ENCODE measurements around the gene MON2.
"Not testable (repeated sequence)": the region's sequence is repeated elsewhere in the genome, so short reads cannot be mapped to it uniquely, and the experiment has no call there.

The MON2 gene

DNA sequence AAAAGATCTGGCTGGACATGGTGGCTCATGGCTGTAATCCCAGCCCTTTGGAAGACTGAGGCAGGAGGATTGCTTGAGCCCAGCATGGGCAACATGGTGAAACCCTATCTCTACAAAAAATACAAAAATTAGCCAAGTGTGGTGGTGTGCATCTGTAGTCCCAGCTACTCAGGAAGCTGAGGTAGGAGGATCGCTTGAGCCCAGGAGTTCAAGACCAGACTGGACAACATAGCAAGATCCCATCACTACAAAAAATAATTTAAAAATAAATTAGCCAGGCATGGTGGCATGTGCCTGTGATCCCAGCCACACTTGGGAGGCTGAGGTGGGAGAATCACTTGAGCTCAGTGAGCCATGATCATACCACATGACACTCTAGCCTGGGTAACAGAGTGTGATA lies 92.7 kb downstream of the MON2 start:
- not testable (repeated sequence) for DNase-seq (ENCODE audit: low read depth)

DNA sequence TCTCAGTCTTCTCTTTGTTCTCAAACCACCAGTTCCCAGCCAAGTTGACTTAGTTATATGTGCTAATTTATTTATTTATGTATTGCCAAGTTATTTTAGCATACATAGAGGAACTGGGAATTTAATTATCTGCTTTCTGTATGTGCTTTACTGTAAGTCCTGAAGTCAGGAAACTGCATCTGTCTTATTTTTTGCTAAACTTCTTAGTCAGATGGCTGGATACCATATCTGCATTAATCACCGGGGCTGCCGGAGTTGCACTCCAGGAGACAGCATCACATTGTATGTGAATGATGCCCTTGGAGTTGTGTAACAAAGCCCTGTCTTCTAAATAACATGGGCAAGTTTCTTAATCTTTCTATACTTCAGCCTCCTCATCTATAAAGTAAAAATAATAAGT lies 96.2 kb downstream of the MON2 start:
- no peak for DNase-seq (ENCODE audit: low read depth)

DNA sequence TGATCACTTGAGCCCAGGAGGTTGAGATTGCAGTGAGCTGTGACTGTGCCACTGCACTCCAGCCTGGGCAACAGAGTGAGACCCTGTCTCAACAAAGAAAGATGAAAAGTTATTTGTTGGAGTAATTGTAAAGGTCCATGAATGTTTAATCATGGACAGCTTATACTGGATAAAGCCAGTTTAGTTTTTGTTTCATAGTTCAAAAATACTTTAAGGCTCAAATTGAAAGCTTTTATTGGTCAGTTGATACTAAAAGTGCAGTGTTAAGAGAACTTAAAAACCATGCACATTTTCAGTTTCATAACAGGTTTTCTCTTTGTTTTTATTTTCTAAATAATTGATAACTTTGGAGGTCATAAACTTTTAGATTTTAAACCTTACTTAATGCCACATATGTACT lies 108.4 kb downstream of the MON2 start:
- DNase-seq (ENCODE audit: low read depth): no peak

DNA sequence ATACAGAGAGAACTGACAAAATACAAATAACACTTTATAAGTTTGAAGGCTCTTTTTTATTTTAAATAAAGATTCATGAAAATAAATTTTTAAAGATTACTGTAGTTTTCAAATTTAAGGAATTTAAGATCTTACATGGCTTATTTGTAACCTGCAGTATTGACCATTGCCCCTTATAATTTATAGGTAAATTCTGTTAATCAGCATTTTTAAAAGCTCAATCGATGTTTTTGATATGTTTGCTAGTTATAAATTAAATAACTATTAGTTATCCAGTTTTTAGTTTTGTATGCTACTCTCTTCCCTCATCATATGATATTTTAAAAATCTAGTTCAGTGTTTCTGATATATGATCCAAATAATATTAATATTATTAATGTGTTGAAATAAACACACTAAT lies 109.9 kb downstream of the MON2 start:
- no peak for DNase-seq (ENCODE audit: low read depth)

DNA sequence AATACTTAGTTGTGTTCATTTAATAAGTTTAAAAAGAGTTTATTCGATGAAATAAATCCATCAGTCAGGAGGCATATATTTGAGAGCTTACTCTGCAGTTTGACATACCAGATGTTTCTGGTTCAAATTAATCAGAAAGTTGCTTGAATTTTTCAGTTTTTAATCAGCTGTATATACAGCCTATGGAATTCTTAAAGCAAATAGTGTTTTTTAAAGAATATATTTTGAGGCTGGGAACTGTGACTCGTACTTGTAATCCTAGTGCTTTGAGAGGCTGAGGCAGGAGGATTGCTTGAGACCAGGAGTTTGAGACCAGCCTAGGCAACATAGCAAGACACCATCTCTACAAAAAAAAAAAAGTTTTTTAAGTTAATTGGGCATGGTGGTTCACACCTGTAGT lies 112.1 kb downstream of the MON2 start:
- DNase-seq (ENCODE audit: low read depth): no peak

DNA sequence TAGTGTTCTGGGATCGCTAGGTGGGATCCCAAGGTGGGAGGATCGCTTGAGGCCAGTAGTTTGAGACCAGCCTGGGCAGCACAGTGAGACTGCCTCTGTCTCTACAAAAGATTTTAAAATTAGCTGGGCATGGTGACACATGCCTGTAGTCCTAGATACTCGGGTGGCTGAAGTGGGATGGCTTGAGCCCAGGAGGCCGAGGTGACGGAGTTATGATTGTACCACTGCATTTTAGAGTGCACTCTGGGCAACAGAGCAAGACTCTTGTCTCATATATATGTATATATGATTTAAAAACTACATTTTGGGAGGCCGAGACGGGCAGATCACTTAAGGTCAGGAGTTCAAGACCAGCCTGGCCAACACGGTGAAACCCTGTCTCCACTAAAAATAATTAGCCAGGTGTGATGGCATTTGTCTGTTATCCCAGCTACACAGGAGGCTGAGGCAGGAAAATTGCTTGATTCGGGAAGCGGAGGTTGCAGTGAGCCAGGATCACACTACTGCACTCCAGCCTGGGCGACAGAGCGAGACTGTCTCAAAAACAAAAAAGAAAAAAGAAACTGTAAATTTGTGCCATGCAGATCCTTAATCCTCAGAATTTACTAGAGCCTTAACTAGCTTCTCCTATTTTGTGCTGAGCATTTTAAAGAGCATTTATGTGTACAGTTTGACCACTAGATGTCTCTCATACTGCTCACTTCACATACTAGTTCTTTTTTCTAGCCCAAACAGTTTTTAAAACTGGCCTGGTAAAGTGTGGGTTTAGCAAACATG lies 114.8 kb downstream of the MON2 start:
- DNase-seq (ENCODE audit: low read depth): no peak

DNA sequence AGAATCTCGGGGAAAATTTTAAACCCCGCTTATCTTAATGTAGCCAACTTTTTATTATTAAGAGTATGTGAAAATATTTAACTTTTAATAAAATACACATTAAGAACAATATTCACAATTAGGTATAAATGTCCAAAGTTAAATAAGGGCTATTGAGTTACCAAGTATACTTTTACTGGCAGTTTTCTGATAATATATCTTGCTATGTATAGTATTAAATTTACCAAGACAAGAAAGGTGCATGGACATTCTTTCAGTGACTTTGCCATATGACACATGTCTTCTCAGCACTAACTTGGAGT lies 115.4 kb downstream of the MON2 start:
- DNase-seq (ENCODE audit: low read depth): no peak

DNA sequence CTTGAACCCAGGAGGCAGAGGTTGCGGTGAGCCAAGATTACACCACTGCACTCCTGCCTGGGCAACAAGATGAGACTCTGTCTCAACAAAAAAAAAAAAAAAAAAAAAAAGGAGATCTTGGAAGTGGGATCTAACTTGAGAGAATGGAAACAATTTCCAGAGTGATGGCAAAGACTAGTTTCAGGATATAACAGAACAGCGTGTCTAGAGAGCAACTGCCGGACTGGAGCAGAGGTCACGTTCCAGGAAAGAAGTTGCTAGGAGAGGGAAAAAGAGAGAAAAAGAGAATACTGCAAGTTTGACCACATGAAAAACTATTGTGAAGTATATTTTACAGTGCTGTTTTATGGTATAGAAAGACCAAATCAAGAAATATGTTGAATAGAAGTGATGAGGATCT lies 118.0 kb downstream of the MON2 start:
- DNase-seq (ENCODE audit: low read depth): no peak

DNA sequence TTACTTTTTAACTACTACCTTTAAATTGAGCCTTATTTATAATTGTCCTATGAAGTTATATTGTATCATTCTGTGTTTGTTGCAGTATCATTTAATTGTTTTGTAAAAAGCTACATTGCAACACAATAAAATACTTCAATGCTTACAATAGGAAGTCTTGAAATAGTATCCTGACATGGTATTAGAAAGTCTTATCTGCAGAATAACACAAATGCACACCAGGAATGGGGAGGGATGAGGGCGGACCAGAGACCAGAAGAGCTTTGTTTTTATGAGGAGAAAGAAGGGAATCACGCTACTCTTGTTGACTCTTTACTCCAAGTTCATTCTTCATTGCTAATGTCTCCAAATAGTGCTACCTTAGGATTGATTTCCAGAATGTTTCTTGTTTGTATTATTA lies 120.2 kb downstream of the MON2 start:
- DNase-seq (ENCODE audit: low read depth): no peak

DNA sequence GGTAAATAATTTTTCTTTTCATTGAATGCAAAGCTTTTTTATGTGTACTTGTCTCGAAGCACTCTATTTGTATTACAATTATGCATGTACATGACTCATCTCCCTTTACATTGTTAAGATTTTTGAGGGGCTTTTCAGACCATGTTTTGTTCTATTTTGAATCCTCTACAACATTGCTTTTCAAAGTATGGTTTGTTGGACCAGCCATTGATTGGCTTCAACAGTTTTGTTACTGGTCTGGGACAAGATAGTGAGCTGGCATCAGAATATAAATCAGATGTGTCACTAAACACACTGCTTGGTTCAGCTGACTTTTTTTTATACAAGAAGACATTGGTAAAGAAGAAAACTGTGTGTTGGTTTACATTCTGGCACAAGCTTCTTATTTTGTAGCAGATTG lies 122.3 kb downstream of the MON2 start:
- DNase-seq (ENCODE audit: low read depth): no peak

DNA sequence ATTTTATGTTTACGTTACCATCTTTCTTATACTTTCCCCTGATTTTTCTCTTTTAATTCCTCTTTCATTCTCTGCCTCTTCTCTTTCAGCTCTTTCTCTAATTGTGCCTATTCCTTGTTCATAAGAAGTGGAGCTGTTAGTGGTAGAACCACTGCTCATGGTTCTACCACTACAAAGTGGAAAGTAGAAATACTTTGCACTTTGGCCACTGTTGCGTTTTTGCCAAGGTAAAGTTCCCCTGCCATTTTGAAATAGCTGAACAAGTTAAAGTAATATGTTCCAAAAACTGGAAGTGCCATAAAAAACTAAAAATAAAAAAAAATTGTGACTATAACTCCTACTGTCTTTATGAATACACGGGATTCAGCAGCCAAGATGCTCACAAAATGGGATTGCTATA lies 130.6 kb downstream of the MON2 start:
- DNase-seq (ENCODE audit: low read depth): no peak

DNA sequence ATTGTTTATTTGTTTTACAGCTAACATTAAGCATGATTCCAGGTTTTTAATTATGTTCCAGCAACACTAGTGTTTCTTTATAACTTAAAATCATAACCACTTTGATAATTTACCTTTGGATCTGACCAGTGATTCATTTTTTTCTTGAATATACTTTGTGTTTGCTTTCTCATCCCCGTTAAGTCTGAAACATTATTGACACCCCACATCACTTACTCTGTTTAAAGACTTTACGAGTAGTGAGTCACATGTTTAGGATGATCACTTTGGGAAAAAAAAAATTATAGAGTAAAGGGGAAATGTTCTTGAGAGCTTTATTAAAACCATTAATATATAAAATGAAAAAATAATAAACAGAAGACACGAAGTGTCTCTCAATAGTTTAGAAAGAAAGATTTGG lies 132.2 kb downstream of the MON2 start:
- no peak for DNase-seq (ENCODE audit: low read depth)

DNA sequence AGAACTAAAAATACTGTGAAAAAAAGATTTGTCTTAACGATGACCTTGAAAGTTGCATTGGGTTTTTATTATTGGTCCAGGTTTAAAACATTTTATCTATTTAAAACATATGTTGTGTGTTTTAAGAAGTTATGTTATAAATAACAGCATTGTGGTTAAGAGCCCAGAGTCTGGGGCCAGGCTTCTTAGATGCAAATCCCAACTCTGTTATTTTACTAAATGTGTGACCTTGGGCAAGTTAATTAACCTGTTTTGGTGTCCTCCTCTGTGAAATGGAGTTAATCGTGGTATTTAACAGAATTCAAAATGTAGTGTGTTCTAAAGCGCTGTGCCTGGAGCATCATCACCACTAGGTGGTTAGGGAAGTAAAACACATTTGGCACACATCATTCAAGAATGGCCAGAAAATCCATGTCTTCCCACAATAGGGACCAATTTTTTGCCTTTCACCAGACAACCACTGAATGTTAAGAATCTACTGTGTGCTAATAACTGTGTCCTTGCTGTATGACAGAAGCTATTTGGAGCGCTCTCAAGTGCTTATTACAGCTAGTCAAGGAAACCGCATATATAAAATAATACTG lies 133.3 kb downstream of the MON2 start:
- no peak for DNase-seq (ENCODE audit: low read depth)

DNA sequence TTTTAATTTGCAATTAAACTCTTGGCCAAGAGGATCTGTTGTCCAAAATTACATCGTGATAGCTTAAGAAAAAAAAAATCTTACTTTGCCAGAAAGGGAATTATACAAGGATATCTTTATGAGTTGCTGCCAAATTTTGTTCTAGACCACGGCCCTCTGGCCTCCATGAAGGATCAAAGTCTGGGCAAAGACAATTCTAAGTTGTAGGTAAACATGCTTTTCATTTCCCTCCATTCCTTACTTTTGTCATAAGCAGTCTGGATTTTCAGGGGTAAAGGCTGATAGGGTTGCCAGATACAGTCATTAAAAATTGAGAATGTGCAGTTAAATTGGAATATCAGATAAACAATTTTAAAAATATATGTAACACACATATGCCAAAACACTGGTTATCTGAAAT lies 135.1 kb downstream of the MON2 start:
- DNase-seq (ENCODE audit: low read depth): no peak

DNA sequence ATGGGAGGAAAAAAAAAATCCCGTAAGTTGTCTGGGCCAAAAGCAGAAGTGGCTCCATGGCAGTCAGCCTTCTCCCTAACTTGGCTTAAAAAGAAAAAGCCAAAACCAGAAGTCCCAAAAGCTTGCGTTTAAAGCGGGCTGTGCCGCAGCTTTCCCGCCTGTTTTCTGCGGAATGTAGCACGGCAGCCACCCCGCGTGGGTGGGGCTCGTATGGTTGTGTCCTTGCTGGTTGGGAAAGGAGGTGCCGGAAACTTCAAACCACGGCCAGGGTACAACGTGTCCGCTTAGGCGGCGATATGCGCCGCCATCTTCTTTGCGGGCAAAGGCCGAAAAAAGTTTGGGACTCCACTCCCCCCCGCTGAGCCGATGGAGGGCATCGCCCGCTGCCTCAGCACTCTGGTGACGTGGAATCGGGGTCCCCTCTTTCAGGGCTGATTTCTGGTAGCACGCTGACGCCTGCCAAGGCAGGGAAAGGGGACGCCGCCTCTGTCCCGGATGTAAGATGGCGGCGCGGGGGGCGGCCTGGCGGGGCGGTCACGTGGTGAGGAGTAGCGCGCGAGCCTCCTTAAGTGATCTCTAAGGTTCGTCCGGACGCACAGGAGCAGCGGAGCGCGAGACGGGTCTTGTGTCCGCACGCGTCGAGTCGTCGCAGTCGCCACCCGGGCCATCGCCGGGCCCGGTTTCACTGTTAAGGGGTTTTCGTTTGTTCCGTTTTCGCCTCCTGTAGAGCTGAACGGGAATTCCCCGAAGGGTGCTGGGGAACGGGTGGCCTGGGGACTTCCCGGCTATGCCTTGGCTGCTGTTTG lies 135.8 kb downstream of the MON2 start:
- DNase-seq (ENCODE audit: low read depth): peak; percentile 77

DNA sequence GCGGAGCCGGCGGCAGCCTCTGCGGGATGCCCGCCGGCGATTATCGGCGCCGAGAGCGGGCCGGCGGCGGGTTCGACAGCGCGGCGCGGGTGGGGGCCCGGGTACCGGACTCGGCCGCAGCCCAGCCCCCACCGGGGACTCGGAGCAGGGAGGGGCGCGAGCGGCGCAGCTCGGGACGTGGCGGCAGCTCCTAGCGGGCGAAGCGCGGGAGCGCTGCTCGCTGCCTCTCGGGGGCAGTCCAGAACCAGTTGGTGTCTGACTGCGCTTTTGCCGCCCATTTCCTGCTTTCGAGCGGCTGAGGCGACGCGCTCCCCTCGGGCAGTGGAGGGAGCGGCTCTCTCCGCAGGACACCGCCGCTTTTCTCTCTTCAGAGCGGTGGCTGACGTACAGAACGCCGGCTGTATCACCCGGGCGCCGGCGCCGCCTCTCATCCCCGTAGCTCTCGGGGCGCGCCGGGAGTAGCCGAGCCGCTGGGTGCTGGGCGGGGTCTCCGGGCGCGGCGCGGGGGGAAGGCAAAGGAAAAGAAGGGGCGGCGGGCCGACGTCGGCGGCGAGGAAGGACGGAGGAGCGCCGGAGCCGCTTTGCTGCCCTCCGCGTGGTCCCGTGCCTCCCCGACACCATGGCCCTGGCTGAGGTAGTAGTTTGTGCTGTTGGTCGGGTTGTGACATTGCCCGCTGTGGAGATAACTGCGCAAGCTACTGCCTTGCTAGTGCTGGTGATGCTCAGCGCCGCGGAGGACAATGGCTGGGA lies 136.6 kb downstream of the MON2 start:
- DNase-seq (ENCODE audit: low read depth): peak; percentile 53

DNA sequence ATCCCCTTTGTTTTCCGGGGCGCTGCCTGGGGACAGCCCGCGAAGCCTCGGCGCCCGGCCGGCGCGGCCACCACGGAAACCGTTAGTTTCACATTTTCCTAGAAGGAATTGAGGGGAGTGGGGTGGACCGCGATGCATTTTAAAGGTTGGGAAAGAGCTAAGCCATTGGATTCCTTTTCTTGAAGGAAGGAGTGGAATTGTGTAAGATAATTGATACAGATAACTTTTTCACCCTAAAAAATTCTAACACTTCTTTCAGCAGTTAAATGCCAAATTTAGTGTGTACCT lies 137.1 kb downstream of the MON2 start:
- DNase-seq (ENCODE audit: low read depth): no peak

DNA sequence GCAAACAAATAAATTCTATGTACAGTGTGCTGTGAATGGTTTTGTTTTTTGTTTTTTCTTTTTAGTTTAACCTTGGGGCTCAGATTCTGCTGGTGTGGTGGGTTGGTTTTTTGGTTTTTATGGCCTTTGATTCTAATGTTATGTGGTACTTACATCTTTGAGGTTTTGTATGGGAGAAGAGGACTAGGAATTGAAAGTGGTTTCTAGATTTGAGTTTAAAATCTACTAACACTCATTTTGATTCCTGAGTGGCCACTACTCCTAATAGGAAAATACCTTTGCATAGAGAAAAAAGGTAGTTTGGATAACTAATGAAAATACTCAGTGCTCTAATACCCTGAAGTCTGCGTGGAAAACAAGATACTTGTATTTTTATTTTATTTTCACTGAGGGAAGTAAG lies 137.7 kb downstream of the MON2 start:
- no peak for DNase-seq (ENCODE audit: low read depth)

DNA sequence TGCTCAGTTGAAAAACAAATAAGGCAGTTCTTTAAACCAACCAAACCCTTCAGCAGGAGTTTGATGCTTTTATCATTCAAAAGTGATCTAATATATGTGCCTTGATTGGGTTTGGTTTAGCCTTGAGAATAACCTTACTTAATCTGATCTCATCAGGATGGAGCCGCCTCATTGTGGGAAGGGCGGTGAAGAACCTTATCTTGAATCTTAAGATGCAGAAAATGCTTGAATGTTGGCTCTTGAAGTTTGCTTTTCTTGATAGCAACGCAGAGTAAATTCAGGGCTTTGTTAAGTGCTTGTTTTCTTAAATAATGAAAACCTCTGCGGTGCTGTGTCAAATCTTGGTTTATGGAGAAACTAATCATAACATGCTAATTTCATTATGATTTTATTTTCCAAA lies 138.2 kb downstream of the MON2 start:
- no peak for DNase-seq (ENCODE audit: low read depth)

DNA sequence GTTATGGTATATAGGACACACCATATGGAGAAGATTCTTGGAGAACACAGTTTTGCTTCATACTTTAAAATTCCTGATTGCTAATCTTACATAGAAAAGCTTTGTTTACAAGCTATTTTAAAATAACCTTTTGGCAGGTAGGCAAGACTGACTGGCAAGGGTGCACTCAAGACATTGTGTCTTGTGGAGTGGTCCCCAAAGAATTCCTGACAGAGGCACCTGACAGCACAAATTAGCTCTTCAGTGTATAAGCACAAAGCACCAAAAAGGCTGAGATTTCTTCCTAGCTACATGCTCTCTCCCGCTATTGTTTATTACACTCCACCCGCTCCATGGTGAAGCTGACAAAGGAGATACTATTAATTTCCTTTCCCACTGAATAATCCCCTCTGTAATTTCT lies 139.4 kb downstream of the MON2 start:
- DNase-seq (ENCODE audit: low read depth): no peak

DNA sequence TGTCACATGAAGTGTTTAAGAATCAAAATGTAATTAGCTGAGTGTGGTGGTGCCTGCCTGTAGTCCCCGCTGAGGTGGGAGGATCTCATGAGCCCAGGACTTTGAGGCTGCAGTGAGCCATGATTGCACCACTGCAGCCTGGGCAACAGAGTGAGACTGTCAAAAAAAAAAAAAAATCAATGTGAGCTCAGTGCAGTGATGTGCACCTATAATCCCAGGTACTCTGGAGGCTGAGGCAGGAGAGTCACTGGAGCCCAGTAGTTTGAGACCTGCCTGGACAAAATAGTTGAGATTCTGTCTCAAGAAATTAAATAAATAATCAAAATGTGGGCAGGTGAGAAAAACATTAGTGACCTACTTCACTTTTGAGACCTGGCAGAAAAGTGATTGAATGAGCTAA lies 140.0 kb downstream of the MON2 start:
- no peak for DNase-seq (ENCODE audit: low read depth)

DNA sequence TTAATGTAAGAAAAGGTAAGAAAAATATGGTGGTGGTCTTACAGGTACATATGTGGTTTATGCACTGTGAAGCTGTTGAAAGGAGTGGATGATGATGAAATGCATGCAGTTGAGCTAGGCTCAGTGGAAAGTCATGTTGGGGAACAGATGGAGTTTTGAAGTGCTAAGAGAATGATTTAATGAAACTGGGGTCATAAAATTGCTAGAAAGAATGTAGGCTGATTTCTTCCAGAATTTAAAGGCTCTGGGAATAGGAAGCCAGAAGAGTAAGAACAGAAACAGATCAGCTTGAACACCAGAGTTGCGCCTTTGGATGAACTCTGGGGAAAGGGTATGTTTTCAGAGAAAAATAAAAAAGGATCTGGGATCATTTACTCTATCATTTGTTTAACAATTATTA lies 146.5 kb downstream of the MON2 start:
- DNase-seq (ENCODE audit: low read depth): no peak

DNA sequence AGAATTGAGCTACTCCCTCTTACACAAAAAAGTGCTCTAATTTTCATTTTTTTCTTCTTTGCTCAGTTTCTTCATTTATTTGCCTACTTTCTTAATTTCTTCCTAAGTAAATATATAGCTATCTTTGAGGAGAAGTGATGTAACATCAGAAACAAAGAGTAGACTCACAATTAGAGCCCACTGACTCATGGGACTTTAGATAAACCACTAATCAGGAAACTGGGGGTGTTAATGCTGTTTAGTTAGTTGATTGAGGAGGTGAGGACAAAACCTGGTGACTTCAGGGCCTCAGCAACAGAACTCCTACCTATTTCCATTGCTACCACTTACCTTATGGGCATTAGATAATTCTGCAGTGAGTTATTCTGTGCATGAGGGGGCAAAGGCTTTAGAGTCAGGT lies 151.7 kb downstream of the MON2 start:
- no peak for DNase-seq (ENCODE audit: low read depth)

Measured in stimulated activated CD8-positive, alpha-beta memory T cell treated with anti-CD3 and anti-CD28 coated beads, Interleukin-15, amount 100 ng/mL, for 24 hours (primary cell).